Astrocyte (in vitro differentiated cells and primary cell): ENCODE data around the gene STK32B.

Experiments
- EZH2 ChIP-seq: IDR thresholded peaks from 2 replicates; pipeline ENCODE4 v1.6.1; 2012; ENCODE audit warnings: mild to moderate bottlenecking, low read length, inconsistent platforms; ENCODE audit not compliant: insufficient read depth
- TF ChIP-seq, protein P1 (sequence below): IDR thresholded peaks from 2 replicates; pipeline ENCODE4 v1.5.1; 2011; ENCODE audit warnings: low read depth, mild to moderate bottlenecking, inconsistent platforms, low read length, moderate library complexity; ENCODE audit not compliant: insufficient read depth

DNA sequence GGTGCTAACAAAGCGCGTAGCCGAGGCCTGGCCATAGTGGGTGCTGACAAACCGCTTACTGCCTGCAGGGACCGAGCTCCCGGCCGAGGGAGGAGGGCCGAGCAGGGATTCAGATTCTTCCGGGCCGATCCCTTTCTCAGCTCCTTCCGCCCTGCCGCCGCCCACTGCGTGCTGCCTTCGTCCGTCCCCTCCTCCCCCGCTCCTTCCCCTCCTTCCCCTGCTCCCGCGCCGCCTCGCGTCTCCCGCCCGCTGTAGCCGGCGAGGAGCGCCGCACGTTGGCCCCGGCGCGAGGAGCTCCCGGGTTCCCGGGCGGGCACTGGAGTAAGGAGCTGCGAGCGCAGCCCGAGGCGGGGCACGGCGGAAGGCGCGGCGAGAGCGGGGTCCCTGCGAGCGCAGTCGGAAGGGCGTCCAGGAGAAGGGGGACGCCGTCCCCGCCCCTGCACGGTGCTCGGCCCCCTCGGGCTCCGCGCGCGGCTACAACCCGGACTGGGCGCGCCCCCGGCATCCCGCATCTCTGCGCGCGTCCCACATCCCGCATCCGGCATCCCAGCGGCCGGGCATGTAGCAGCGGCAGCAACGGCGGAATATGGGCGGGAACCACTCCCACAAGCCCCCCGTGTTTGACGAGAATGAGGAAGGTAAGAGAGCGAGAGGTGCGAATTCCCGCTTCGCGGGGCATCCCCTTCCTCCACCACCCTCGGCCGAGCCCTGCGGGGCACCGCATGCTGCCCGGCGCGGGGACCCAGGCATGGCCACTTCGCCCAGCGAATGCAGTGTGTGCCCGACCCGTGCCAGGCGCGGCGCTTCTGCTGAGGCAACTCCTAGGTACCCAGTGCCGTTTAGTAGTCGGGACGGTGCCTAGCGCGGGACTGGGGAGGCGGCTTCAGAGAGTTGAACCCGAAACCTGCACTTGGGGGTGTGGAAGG is at the start of gene STK32B:
- TF ChIP-seq, protein P1, sequence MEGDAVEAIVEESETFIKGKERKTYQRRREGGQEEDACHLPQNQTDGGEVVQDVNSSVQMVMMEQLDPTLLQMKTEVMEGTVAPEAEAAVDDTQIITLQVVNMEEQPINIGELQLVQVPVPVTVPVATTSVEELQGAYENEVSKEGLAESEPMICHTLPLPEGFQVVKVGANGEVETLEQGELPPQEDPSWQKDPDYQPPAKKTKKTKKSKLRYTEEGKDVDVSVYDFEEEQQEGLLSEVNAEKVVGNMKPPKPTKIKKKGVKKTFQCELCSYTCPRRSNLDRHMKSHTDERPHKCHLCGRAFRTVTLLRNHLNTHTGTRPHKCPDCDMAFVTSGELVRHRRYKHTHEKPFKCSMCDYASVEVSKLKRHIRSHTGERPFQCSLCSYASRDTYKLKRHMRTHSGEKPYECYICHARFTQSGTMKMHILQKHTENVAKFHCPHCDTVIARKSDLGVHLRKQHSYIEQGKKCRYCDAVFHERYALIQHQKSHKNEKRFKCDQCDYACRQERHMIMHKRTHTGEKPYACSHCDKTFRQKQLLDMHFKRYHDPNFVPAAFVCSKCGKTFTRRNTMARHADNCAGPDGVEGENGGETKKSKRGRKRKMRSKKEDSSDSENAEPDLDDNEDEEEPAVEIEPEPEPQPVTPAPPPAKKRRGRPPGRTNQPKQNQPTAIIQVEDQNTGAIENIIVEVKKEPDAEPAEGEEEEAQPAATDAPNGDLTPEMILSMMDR = no peak
- TF ChIP-seq EZH2 = no peak
